Stimulated activated naive B cell treated with anti-CD40 and anti-IgM and Interleukin-4, amounts not matched to agents 10 μg/mL and 1 μg/mL and 100 μg/mL, for 72 hours (primary cell): ENCODE results near the gene TDRD10.

ENCODE experiments used
- ATAC-seq, 2 donors: fragments of 150-1000 bp; cut with Tn5 transposase; replicated peaks; 2 replicates each; pipeline ENCODE4 v1.10.0; 2021; ENCODE audit warnings: moderate library complexity in 1 of 2
- DNase-seq: peaks from one replicate; pipeline ENCODE4 v3.0.0; 2021
- H3K27ac Mint-ChIP-seq: one replicate; pipeline ENCODE4 v1.8.0; 2022; ENCODE audit warnings: mild to moderate bottlenecking, mixed read lengths
- H3K27me3 Mint-ChIP-seq, 2 donors: one replicate each; pipeline ENCODE4 v1.8.0; 2022; ENCODE audit warnings: mixed read lengths in 2 of 2
- H3K36me3 Mint-ChIP-seq, 2 donors: one replicate each; pipeline ENCODE4 v1.8.0; 2022; ENCODE audit warnings: mixed read lengths in 2 of 2, mild to moderate bottlenecking in 1 of 2
- H3K4me1 Mint-ChIP-seq, 2 donors: one replicate each; pipeline ENCODE4 v1.8.0; 2022; ENCODE audit warnings: mixed read lengths in 2 of 2, mild to moderate bottlenecking in 1 of 2
- H3K4me3 Mint-ChIP-seq, 2 donors: one replicate each; pipeline ENCODE4 v1.8.0; 2022; ENCODE audit warnings: mild to moderate bottlenecking in 2 of 2, mixed read lengths in 2 of 2, moderate library complexity in 1 of 2
- H3K9me3 Mint-ChIP-seq, 2 donors: one replicate each; pipeline ENCODE4 v1.8.0; 2022; ENCODE audit warnings: mixed read lengths in 2 of 2, mild to moderate bottlenecking in 1 of 2

The TDRD10 gene

GRCh38 chr1:154488922-154489321 is 13.1 kb upstream of the TDRD10 start:
- H3K4me1 Mint-ChIP-seq, result peaks cover 28 to 34% of the 10 kb centered on the region in 2 donors
- H3K4me3 Mint-ChIP-seq, result no peak overlapping the region
- no peaks in the 10 kb centered on the region for H3K36me3 Mint-ChIP-seq
- H3K9me3 Mint-ChIP-seq, result no peaks in the 10 kb centered on the region
- H3K27me3 Mint-ChIP-seq, result no peaks in the 10 kb centered on the region
- no peak overlapping the region for H3K27ac Mint-ChIP-seq
- ATAC-seq, result no peak
- DNase-seq, result no peak

DNA sequence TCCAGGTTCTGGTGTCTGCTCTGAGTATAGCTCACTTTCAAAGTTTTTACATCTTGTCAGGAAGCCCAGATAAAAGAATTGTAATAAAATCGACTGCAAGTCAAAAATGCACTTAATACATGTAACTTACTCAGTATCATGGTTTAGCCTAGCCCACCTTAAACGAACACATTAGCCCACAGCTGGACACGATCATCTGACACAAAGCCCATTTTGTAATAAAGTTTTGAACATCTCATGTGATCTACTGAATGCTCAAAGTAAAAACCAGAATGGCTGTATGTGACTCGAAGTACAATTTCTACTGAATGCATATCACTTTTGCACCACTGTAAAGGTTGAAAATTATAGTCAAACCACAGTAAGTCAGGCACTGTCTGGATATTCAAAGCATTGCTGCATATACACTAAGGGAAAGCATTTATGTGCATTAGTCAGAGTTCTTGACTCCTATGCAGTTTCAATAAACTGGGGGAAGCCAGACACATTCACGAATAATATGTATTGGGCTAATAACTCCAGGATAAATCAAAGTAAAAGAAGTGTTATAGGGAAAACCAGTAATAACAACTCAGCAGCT is 12.2 kb upstream of the TDRD10 start:
- no peak overlapping the region for H3K4me3 Mint-ChIP-seq
- DNase-seq (no peak), ATAC-seq (no peak)
- no peaks in the 10 kb centered on the region for H3K27me3 Mint-ChIP-seq
- H3K36me3 Mint-ChIP-seq, result no peaks in the 10 kb centered on the region
- H3K4me1 Mint-ChIP-seq, result peaks cover 28 to 34% of the 10 kb centered on the region in 2 donors
- H3K27ac Mint-ChIP-seq, result no peak overlapping the region
- H3K9me3 Mint-ChIP-seq, result no peaks in the 10 kb centered on the region

DNA sequence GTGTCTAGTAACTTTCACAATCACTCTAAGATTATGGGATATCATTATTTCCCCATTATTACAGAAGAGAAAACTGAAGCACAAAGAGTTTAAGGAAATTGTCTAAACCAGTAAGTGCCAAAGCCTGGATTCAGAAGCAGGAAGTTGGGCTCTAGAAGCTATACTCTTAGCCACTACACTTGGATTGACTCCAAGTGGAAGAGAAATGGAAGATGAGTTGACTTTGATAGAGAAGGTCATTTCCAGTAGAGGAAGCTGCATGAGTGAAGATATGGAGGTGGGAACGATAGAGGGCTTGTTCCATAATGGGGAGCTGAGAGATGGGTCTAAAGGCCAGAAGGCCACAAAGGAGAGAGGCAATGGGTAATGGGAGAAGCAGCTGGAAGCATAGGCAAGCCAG is 11.7 kb upstream of the TDRD10 start:
- Mint-ChIP-seq H3K4me1 (peaks cover 28 to 34% of the 10 kb centered on the region in 2 donors), H3K27ac (no peak overlapping the region), H3K4me3 (no peak overlapping the region), H3K36me3 (no peaks in the 10 kb centered on the region), H3K27me3 (no peaks in the 10 kb centered on the region), H3K9me3 (no peaks in the 10 kb centered on the region)
- no peak for DNase-seq
- no peak for ATAC-seq

GRCh38 chr1:154492115-154492514 is 9.9 kb upstream of the TDRD10 start:
- peaks cover 37 to 49% of the 10 kb centered on the region in 2 donors for H3K4me1 Mint-ChIP-seq
- ATAC-seq (peak; percentile 82 to 85), DNase-seq (peak; percentile 32)
- H3K4me3 Mint-ChIP-seq, result peak overlapping the region; percentile 25 to 29
- H3K27me3 Mint-ChIP-seq, result no peaks in the 10 kb centered on the region
- no peaks in the 10 kb centered on the region for H3K36me3 Mint-ChIP-seq
- peak overlapping the region; percentile 83 for H3K27ac Mint-ChIP-seq
- no peaks in the 10 kb centered on the region for H3K9me3 Mint-ChIP-seq

- Mint-ChIP-seq H3K27ac (no peak overlapping the region), H3K4me1 (peaks cover 39 to 55% of the 10 kb centered on the region in 2 donors), H3K27me3 (no peaks in the 10 kb centered on the region), H3K36me3 (no peaks in the 10 kb centered on the region), H3K4me3 (peak overlapping the region; percentile 25), H3K9me3 (no peaks in the 10 kb centered on the region)
- DNase-seq, result no peak
- ATAC-seq, result peak; percentile 55 to 69
These were observed 8.7 kb upstream of the TDRD10 start for GRCh38 chr1:154493276-154493675.

DNA sequence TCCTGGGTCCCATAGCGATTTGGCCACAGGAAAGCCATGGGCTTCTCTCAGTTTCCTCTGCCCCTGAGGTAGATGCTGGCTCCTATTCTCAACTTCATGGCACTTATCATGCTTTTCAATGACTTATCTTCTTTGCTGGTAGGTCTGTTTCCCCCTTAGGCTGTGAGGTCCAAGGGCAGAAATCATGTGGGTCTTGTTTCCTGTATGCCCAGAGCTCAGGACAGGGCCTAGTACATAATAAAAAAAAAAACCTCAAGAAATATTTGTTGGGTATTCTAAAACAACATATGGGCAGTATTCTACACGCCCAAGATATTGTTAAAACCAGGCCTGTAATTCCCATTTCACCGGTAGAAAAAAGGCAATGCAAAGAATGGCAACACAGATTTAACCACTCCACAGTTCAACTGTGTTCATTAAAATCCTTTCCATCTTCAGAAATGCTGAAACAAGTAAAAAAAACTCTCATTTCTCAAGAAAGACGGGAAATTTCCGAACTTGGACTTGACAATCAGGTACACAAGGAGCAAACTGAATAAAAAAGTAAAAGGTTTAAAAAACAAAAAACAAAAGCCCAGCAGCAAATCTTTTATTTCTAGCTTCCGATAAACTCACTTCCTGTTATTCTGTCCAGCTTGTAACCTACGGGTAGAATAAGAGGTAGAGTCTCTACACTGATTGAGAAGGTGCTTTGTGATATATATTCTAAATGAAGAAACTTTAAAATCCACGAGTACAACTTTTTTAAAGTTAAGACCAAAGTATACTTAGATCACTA is 6.3 kb upstream of the TDRD10 start:
- Mint-ChIP-seq H3K9me3 (no peaks in the 10 kb centered on the region), H3K4me3 (no peak overlapping the region), H3K27me3 (peaks cover 9 to 11% of the 10 kb centered on the region in 2 donors), H3K27ac (no peak overlapping the region), H3K36me3 (no peaks in the 10 kb centered on the region), H3K4me1 (peaks cover 36 to 49% of the 10 kb centered on the region in 2 donors)
- DNase-seq (no peak), ATAC-seq (no peak)

- Mint-ChIP-seq H3K27me3 (peaks cover 14 to 18% of the 10 kb centered on the region in 2 donors), H3K27ac (no peak overlapping the region), H3K36me3 (peaks cover 0 to 1% of the 10 kb centered on the region in 2 donors), H3K4me1 (peaks cover 33 to 45% of the 10 kb centered on the region in 2 donors), H3K9me3 (no peaks in the 10 kb centered on the region), H3K4me3 (no peak overlapping the region)
- no peak for DNase-seq
- no peak for ATAC-seq
These were observed 5.6 kb upstream of the TDRD10 start for GRCh38 chr1:154496383-154496782.

DNA sequence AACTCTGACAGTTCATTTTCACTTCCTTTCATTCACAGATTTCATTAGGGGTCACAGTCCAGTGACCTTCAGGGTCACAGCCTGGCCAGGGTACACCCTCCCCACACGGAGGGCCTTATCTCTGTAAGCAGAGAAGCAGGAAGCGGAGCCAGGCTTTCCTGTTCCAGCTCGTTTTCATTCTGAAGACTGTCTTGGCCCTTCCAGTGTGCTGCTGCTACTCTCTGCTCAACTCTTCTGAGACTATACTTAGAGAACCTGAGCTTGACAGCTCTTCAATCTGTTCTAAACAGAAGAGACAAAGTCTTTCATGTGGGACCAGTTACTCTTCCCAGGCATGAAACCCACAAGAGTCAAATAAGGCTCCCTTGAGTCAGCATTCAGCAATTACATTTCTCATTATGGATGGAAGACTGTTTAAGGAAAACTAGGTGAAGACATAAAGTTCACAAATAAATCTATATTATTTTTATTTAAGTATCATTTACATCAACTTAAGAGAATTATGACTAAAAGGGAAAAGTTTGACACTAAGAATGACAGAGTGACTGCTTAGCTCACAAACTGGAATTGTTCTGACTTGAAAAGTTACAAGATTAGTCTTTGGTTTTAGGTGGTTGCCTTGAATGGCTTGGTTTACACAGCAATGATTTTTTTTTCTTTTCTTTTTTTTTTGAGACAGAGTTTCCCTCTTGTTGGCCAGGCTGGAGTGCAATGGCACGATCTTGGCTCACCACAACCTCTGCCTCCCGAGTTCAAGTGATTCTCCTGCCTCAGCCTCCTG is 4.8 kb upstream of the TDRD10 start:
- Mint-ChIP-seq H3K27me3 (peaks cover 16 to 22% of the 10 kb centered on the region in 2 donors), H3K36me3 (peaks cover 0 to 1% of the 10 kb centered on the region in 2 donors), H3K4me3 (peak overlapping the region in 1 of 2 donors; percentile 50), H3K9me3 (no peaks in the 10 kb centered on the region), H3K27ac (peak overlapping the region; percentile 68), H3K4me1 (peaks cover 26 to 40% of the 10 kb centered on the region in 2 donors)
- ATAC-seq (peak; percentile 33 to 55), DNase-seq (no peak)

GRCh38 chr1:154499446-154499845 is 2.6 kb upstream of the TDRD10 start:
- H3K4me3 Mint-ChIP-seq, result no peak overlapping the region
- H3K27me3 Mint-ChIP-seq, result peaks cover 27 to 35% of the 10 kb centered on the region in 2 donors
- ATAC-seq (peak; percentile 45 to 47), DNase-seq (no peak)
- no peaks in the 10 kb centered on the region for H3K9me3 Mint-ChIP-seq
- peaks cover 15 to 27% of the 10 kb centered on the region in 2 donors for H3K4me1 Mint-ChIP-seq
- no peak overlapping the region for H3K27ac Mint-ChIP-seq
- peaks cover 0 to 1% of the 10 kb centered on the region in 2 donors for H3K36me3 Mint-ChIP-seq

DNA sequence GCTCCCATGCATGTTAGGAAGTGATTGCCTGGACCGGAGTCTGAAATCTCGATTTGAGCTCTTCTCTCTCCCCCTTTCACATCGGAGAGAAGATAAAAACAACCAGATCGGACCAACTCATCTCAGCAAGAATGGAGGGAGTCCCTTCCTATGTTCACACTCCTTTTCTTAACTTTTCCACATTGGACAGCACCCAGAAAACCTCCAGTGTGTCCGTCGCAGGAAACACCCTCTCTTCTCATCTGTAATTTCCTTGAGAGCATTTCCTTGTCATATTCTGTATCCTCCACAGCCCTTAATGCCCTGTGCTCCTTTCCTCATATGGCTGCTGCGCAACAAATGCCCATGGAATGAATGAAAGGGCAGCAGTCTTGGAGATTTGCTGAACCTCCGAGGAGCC is 1.5 kb upstream of the TDRD10 start:
- no peaks in the 10 kb centered on the region for H3K9me3 Mint-ChIP-seq
- peaks cover 0 to 1% of the 10 kb centered on the region in 2 donors for H3K36me3 Mint-ChIP-seq
- ATAC-seq, result no peak
- peaks cover 13 to 26% of the 10 kb centered on the region in 2 donors for H3K4me1 Mint-ChIP-seq
- H3K27me3 Mint-ChIP-seq, result peaks cover 29 to 46% of the 10 kb centered on the region in 2 donors
- H3K27ac Mint-ChIP-seq, result peak overlapping the region; percentile 47
- no peak overlapping the region for H3K4me3 Mint-ChIP-seq
- no peak for DNase-seq

DNA sequence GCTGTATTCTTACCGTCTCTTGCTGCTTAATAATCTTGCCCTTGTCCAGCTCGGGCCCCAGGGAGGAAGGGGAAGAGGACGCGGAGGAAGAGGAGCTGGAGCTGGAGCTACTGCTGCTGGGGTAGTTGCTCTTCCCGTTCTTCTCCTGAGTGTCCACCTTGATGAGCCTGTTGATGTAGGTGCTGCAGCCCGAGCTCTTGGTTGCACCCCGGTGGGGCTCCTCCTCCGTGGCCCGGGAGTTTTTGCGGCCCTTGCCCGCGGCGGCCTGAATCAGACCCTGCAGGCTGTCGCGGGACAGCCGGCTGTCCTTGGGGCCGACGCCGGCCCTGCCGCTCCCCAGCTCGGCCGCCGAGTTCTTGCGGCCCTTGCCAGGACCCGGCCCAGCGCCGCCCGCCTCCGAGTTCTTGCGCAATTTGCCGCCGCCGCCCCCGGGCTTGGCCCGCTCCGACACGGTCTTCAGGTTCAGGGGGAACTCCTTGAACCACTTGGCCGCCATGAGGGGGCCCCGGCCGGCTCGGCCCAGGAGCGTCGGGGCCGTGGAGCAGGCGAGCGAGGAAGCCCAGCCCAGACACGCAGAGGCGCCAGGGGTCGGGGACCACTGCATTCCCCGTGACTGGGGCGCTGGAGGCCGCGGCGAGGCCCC is 475 bp upstream of the TDRD10 start:
- peaks cover 35 to 56% of the 10 kb centered on the region in 2 donors for H3K27me3 Mint-ChIP-seq
- peaks cover 0 to 3% of the 10 kb centered on the region in 2 donors for H3K9me3 Mint-ChIP-seq
- DNase-seq, result no peak
- peaks cover 10 to 18% of the 10 kb centered on the region in 2 donors for H3K4me1 Mint-ChIP-seq
- H3K36me3 Mint-ChIP-seq, result peaks cover 1 to 4% of the 10 kb centered on the region in 2 donors
- ATAC-seq, result peak; percentile 39 to 46
- peak overlapping the region; percentile 33 to 54 for H3K4me3 Mint-ChIP-seq
- no peak overlapping the region for H3K27ac Mint-ChIP-seq

DNA sequence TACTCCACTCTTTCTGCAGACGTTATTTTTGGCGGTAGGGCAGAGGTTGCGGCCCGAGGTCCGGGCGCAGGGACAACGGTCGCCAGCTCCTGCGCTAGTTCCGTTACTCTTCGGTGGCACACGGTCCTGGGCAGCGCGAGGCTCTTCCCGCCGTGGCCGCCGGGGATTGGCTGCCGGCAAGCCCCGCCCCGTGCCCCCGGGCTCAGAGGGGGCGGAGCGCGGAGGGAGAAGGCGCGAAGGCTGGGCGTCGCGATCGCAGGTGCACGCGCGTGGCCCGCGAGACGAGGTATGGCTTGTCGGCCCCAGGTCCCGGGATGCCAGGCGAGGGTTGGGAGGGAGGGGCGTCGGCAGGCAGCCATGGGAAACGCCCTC is 711 bp downstream of the TDRD10 start:
- peak overlapping the region; percentile 59 to 66 for H3K4me3 Mint-ChIP-seq
- no peak overlapping the region for H3K27ac Mint-ChIP-seq
- no peak for DNase-seq
- H3K27me3 Mint-ChIP-seq, result peaks cover 45 to 68% of the 10 kb centered on the region in 2 donors
- H3K9me3 Mint-ChIP-seq, result peaks cover 0 to 3% of the 10 kb centered on the region in 2 donors
- peaks cover 4 to 6% of the 10 kb centered on the region in 2 donors for H3K4me1 Mint-ChIP-seq
- peaks cover 1 to 4% of the 10 kb centered on the region in 2 donors for H3K36me3 Mint-ChIP-seq
- ATAC-seq, result peak; percentile 18 to 33

DNA sequence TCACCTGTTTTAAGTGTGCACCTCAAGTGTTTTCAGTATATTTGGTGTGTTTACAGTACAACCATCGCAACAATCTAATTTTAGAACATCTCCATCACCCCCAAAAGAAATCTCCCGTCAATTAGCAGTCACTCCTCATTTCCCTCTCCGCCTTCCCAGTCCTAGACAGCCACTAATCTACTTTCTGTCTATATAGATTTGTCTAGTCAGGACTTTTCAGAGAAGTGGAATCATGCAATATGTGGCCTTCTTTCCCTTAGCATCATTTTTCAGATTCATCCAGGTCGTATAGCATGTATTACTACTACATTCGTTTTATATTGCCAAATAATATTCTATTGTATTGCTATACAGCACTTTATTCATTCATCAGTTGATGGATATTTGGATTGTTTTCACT is 1.9 kb downstream of the TDRD10 start:
- peaks cover 0 to 3% of the 10 kb centered on the region in 2 donors for H3K9me3 Mint-ChIP-seq
- DNase-seq (no peak), ATAC-seq (no peak)
- H3K4me3 Mint-ChIP-seq, result peak overlapping the region in 1 of 2 donors; percentile 7
- H3K4me1 Mint-ChIP-seq, result peaks cover 4 to 6% of the 10 kb centered on the region in 2 donors
- no peak overlapping the region for H3K27ac Mint-ChIP-seq
- peaks cover 1 to 4% of the 10 kb centered on the region in 2 donors for H3K36me3 Mint-ChIP-seq
- H3K27me3 Mint-ChIP-seq, result peaks cover 55 to 72% of the 10 kb centered on the region in 2 donors

- Mint-ChIP-seq H3K36me3 (no peaks in the 10 kb centered on the region), H3K27ac (no peak overlapping the region), H3K4me1 (no peaks in the 10 kb centered on the region), H3K27me3 (peaks cover 32 to 46% of the 10 kb centered on the region in 2 donors), H3K4me3 (no peak overlapping the region), H3K9me3 (no peaks in the 10 kb centered on the region)
- ATAC-seq (no peak), DNase-seq (no peak)
These were observed 10.7 kb downstream of the TDRD10 start for GRCh38 chr1:154512760-154513159.
